Measurements from ENCODE around the gene AKT2. TPM values are rescaled to one million over a fixed set of nuclear protein-coding genes. Genes with fewer than 3 reads are reported as not detected.
A peak's percentile ranks its signal among the peaks of the same experiment; 100 is the strongest.

The AKT2 gene
- total and polyA plus RNA-seq, 10 of the 15 experiments (the other 5 are each of a cell fraction or from before 2014, with no cell fraction given), result 1.0 to 185 (median 71.5) TPM

DNA sequence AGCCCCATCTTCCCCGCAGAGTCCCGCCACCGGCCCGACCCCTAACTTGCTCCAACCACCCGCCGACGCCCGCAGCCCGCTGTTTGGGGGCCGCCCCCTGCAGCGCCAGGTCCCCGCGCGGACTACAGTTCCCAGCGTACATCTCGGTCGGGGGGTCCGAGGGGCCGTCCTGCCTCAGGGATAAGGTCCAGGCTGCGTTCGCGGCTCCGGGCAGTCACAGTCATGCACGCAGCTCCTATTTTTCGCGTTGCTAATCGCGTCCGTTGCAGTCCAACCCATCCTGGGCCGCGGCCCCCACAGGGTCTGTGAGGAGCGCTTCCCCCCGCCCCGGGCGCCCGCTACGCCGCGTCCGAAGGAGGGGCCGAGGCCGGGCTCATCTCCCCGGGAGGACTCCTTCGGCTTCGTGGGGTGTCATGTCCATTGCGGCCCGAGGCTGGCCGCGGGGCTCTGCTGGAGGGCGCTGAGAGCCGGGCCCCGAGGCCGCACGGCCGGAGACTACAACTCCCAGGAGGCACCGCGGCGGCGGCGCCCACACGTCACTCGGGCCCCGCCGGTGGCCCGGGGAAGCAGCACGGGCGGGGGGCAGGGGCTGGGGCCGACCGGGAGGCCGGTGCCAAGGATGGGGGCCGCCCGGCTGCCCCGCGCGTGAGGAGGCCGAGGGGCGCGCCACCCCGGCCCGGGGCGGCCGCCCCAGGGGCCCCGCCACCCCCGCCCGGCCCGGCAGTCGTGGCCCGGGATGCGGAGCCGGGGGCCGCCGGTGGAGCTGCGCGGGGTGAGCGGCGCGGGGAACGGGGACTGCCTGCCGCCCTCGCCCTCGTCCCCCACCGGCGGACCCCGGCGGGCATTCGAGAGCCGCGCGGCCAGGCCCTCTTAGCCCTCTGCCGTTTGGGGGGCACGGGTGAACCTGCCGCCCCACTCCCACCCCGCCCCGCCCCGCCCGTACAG lies 94.0 kb downstream of the AKT2 start, which contains the start of gene MAP3K10:
MAP3K10 (plus strand) TSS at position 536 of the 945 bp plus-strand sequence. CDS start 606 bp downstream, outside the sequence.
- intact Hi-C loops (cut with micrococcal nuclease; ENCODE audit: unreplicated experiment), result no loop called here
- Histone ChIP-seq H4K20me1 (ENCODE audit: control insufficient read depth, insufficient read depth) (no peaks in the 10 kb centered on the region), H3K27me3 (replicated peaks in 1 of 2; ENCODE audit: control insufficient read depth in 2 of 2, insufficient read depth in 2 of 2, low read length in 1 of 2) (no peaks in the 10 kb centered on the region), H3K36me3 (ENCODE audit: control insufficient read depth in 2 of 2, insufficient read depth in 2 of 2, low read length in 1 of 2) (no peaks in the 10 kb centered on the region), H3K4me1 (ENCODE audit: control insufficient read depth, insufficient read depth, low read length) (peaks cover 10% of the 10 kb centered on the region), H3K27ac (ENCODE audit: control insufficient read depth, insufficient read depth) (peak within 1 kb of the TSS; percentile 89), H3K9me3 (replicated peaks; ENCODE audit: control insufficient read depth, insufficient read depth, low read length) (no peaks in the 10 kb centered on the region), H3K4me2 (ENCODE audit: control insufficient read depth, insufficient read depth) (peak within 1 kb of the TSS; percentile 87), H3K79me2 (ENCODE audit: control insufficient read depth, insufficient read depth, low read length) (peaks cover 4% of the 10 kb centered on the region), H3K9ac (ENCODE audit: control insufficient read depth, insufficient read depth, low read length) (peak within 1 kb of the TSS; percentile 80), H3K4me3 (peak within 1 kb of the TSS; percentile 97), H2AFZ (ENCODE audit: control insufficient read depth, low read depth, low read length) (peak within 1 kb of the TSS; percentile 91)
- ChIA-PET RAD21 (ENCODE audit: unreplicated experiment) (interaction anchor here (0.6 to 2.3 kb wide), 21 partner anchors 9 to 1173 kb away, joined by 3 to 16 read pairs (median 4); partner anchors contain the start of genes AKT2, B9D2, BLVRB and PSMC4), SMC1A (ENCODE audit: uncharacterized antibody, unreplicated experiment) (interaction anchor here (0.7 to 2.7 kb wide), 11 partner anchors 14 to 249 kb away, joined by 3 to 8 read pairs (median 3); no protein-coding TSS in a partner anchor), POLR2A (interaction anchor here (0.6 to 2.2 kb wide), 12 partner anchors 12 to 930 kb away, joined by 3 to 9 read pairs (median 4); partner anchors contain the start of genes FBL, PSMC4 and ZFP36), CTCF (interaction anchor here (0.5 to 2.3 kb wide), 10 partner anchors 26 to 250 kb away, joined by 3 to 24 read pairs (median 4); partner anchors contain the start of genes PSMC4 and TTC9B)
- 2% methylated on average over 55 of the region's 116 CpGs for WGBS (ENCODE audit: insufficient coverage, insufficient replicate concordance, low lambda C conversion rate, missing lambda C conversion rate)
- in situ Hi-C loops (cut with MboI), result no loop called here
- no TSS peak for BruUV-seq (replicated peaks)
- FAIRE-seq (peak; percentile 54), ATAC-seq (peak; percentile 93), DNase-seq (ENCODE audit: low read depth, low spot score) (peak; percentile 12)
- TF ChIP-seq RFX5 (IDR thresholded peaks at IDR 0.05; ENCODE audit: low read depth, low read length), result 0 out of 2 replicates have a peak, but pooled peaks have one; percentile 12
- TF ChIP-seq RAD21 (IDR thresholded peaks at IDR 0.05; ENCODE audit: insufficient read depth, low read depth, low read length), result no peak
- no peak for TF ChIP-seq RELA (IDR thresholded peaks at IDR 0.05; ENCODE audit: borderline replicate concordance, partially characterized antibody)
- TF ChIP-seq ZNF592 (IDR thresholded peaks at IDR 0.05), result no peak
- TF ChIP-seq TCF12 (IDR thresholded peaks at IDR 0.05; ENCODE audit: low read depth, low read length), result no peak
- TF ChIP-seq FOXK2 (IDR thresholded peaks at IDR 0.05), result peak; percentile 79
- 0 out of 2 replicates have a peak, but pooled peaks have one; percentile 30 for TF ChIP-seq BACH1 (IDR thresholded peaks at IDR 0.05; ENCODE audit: borderline replicate concordance)
- peak; percentile 23; the same call in 1 of the 2 replicates for TF ChIP-seq NR2C1 (IDR thresholded peaks at IDR 0.05)
- 0 out of 2 replicates have a peak, but pooled peaks have one; percentile 6 for TF ChIP-seq EED (IDR thresholded peaks at IDR 0.05; ENCODE audit: low read depth)
- peak; percentile 74; the same call in 1 of the 2 replicates for TF ChIP-seq BCLAF1 (IDR thresholded peaks at IDR 0.05)
- TF ChIP-seq, protein P1, sequence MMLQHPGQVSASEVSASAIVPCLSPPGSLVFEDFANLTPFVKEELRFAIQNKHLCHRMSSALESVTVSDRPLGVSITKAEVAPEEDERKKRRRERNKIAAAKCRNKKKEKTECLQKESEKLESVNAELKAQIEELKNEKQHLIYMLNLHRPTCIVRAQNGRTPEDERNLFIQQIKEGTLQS (IDR thresholded peaks at IDR 0.05; ENCODE audit: borderline replicate concordance, extremely low read depth, low read depth, low read length), result peak; percentile 49; the same call in 1 of the 2 replicates
- peak; percentile 54; the same call in 1 of the 2 replicates for TF ChIP-seq ZNF207 (IDR thresholded peaks at IDR 0.05; ENCODE audit: borderline replicate concordance)
- TF ChIP-seq HDGF (IDR thresholded peaks at IDR 0.05), result peak; percentile 61; the same call in 1 of the 2 replicates

Data from GM12878 (cell line).